H1 (cell line): ENCODE data around the gene C2CD4B. TPM values are rescaled to one million over a fixed set of nuclear protein-coding genes. Genes with fewer than 3 reads are reported as not detected.

ENCODE experiments used
- BCL11A ChIP-seq, 2 experiments: IDR thresholded peaks; one replicate each; pipeline ENCODE4 v1.6.1; 2011; ENCODE audit warnings: low read depth in 2 of 2, low read length in 2 of 2, mild to moderate bottlenecking in 2 of 2
- CBX5 ChIP-seq: fragments of 300-800, 300-1000 bp; sonication (generic); IDR thresholded peaks from 2 replicates; pipeline ENCODE4 v1.7.1; 2016; ENCODE audit warnings: antibody characterized with exemption, low read length, low read depth
- CBX8 ChIP-seq: fragments of 300-800, 300-1000 bp; sonication (generic); IDR thresholded peaks from 2 replicates; pipeline ENCODE4 v1.7.1; 2016; ENCODE audit warnings: low read depth, low read length, borderline replicate concordance
- CHD2 ChIP-seq: IDR thresholded peaks from 2 replicates; pipeline ENCODE4 v1.6.1; 2012; ENCODE audit warnings: low read length, improper control_type of control experiment
- EGR1 ChIP-seq: IDR thresholded peaks from 2 replicates; pipeline ENCODE4 v1.6.1; 2011; ENCODE audit warnings: low read depth, low read length, borderline replicate concordance
- KDM1A ChIP-seq: fragments of 200-600, 300-600 bp; sonication (generic); IDR thresholded peaks from 2 replicates; pipeline ENCODE4 v1.7.1; 2016; ENCODE audit warnings: mild to moderate bottlenecking, low read length, borderline replicate concordance
- RXRA ChIP-seq: IDR thresholded peaks from 2 replicates; pipeline ENCODE4 v1.6.1; 2011; ENCODE audit warnings: low read depth, mild to moderate bottlenecking, low read length, moderate library complexity; ENCODE audit not compliant: insufficient read depth
- SP2 ChIP-seq: IDR thresholded peaks from 2 replicates; pipeline ENCODE4 v1.6.1; 2012; ENCODE audit warnings: mild to moderate bottlenecking, low read length, inconsistent platforms
- polyA plus RNA-seq, 7 experiments: library from polyadenylated mRNA; depleted of rRNA in 3 of 7; stranded (reverse) in 5 of 7; unstranded in 2 of 7; fragments of >200 nt in 5 of 7; fragments of 200-250 nt in 2 of 7; gene quantifications; 1 replicate in 5 of 7; 2 replicates in 1 of 7; 4 replicates in 1 of 7; pipeline versions ENCODE4 v1.2.1 to v1.2.3, GENCODE V29; 2011 to 2013; ENCODE audit warnings: missing spikeins in 2 of 7, mixed read lengths in 2 of 7
- total RNA-seq: library from RNA; stranded (reverse); fragmentation: NEBNext Ultra II Directional; extraction: Animal tissue kit (Norgen Biotek cat#: 25700); gene quantifications from 2 replicates; pipeline ENCODE4 v1.2.1, GENCODE V29; 2021
- TF ChIP-seq, protein P1 (sequence below): IDR thresholded peaks from 2 replicates; pipeline ENCODE4 v1.6.1; 2012; ENCODE audit warnings: inconsistent platforms

C2CD4B gene
- total and polyA plus RNA-seq, 2 of the 8 experiments (the other 6 are each of a cell fraction or from before 2014, with no cell fraction given), result 0.12 to 0.73 TPM

DNA sequence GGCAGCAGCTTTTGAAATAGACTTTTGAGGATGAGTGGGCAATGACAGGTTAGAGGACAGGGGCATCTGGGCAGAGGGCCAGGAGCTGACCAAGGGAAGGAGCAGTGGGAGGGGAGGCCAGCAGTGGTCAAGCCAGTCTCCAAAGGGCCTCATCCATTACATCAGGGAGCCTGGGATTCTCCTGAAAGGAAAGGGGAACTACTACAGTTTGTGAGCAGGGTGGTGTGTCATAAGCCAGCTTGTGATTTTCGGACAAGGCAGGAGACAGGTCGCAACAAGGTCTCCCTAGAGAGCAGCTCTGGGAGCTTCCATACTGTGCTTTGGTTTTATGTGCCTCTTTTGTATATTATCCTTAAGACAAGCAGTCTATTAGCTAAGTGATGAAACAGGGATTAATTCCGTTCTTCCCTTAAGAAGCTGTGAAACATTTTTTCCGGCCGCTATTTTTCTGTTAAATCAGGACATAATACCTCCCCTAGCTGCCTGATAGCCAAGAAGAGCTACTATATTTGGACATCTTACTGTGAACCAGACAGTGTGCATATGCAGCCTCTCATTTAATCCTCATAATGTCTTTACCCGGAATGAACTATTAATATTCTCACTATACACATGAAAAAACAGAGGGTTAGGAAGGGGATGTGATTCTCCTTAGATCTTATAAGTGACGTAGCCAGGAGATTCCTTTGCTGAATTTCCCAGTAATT, 46.4 kb downstream of the C2CD4B start (continued):
- TF ChIP-seq, protein P1, sequence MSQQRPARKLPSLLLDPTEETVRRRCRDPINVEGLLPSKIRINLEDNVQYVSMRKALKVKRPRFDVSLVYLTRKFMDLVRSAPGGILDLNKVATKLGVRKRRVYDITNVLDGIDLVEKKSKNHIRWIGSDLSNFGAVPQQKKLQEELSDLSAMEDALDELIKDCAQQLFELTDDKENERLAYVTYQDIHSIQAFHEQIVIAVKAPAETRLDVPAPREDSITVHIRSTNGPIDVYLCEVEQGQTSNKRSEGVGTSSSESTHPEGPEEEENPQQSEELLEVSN, result no peak
- TF ChIP-seq CHD2 (no peak), RXRA (no peak), CBX8 (no peak), KDM1A (no peak), EGR1 (no peak), CBX5 (no peak), SP2 (no peak), BCL11A (IDR thresholded peaks at IDR 0.05; ENCODE audit: low read depth in 2 of 2, low read length in 2 of 2) (no peak)
